Measurements from ENCODE around the gene ADAM12.

DNA sequence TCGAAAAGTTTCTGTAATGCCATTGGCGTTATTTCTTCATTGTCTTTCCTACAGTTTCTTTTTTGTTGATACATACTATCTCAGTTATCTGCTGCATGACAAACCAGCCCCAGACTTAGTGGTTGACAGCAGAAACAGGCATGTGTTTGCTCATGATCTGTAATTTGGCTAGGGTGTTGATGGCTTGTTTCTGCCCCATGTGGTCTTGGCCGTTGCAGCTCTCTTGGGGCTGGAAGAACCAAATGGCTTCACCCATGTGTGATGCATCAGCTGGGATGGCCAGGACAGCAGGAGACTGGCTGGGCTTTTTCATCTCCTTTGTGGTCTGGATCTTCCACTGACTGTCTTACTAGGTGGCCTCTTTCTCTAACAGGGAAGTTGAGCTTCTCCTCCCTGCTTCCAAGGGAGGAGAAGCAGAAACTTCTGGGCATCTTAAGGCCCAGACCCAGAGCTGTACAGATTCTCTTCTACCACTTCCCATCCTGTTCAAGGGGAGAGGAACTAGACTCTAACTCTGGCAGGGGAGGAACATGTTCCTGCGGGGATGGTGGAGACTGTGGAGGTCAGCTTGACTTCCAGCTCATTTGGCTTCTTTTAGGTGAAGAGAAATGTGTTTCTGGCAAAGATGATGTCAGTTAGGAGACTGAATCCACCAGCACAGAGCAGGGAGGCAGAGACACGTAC is 402.6 kb downstream of the ADAM12 start:
- TF ChIP-seq, protein P1, sequence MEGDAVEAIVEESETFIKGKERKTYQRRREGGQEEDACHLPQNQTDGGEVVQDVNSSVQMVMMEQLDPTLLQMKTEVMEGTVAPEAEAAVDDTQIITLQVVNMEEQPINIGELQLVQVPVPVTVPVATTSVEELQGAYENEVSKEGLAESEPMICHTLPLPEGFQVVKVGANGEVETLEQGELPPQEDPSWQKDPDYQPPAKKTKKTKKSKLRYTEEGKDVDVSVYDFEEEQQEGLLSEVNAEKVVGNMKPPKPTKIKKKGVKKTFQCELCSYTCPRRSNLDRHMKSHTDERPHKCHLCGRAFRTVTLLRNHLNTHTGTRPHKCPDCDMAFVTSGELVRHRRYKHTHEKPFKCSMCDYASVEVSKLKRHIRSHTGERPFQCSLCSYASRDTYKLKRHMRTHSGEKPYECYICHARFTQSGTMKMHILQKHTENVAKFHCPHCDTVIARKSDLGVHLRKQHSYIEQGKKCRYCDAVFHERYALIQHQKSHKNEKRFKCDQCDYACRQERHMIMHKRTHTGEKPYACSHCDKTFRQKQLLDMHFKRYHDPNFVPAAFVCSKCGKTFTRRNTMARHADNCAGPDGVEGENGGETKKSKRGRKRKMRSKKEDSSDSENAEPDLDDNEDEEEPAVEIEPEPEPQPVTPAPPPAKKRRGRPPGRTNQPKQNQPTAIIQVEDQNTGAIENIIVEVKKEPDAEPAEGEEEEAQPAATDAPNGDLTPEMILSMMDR (IDR thresholded peaks at IDR 0.05; ENCODE audit: low read depth, low read length, poor library complexity, severe bottlenecking), result no peak
- TF ChIP-seq EZH2phosphoT487 (IDR thresholded peaks at IDR 0.05; ENCODE audit: borderline replicate concordance, low read length), result no peak

Measured in DOHH2 (cell line).